Measurements from ENCODE around the gene OCLN.
"Not testable (repeated sequence)": the region's sequence is repeated elsewhere in the genome, so short reads cannot be mapped to it uniquely, and the experiment has no call there.

The OCLN gene

GRCh38 chr5:69492391-69492922 lies at the start of gene OCLN:
TSS of gene OCLN (plus strand) at chr5:69492790. CDS start at chr5:69504245, 11,455 bp downstream.
- peak; percentile 59 for DNase-seq

GRCh38 chr5:69444127-69444754 lies 48.3 kb upstream of the OCLN start:
- DNase-seq, result no peak

GRCh38 chr5:69449511-69449910 lies 43.1 kb upstream of the OCLN start:
- no peak for DNase-seq

DNA sequence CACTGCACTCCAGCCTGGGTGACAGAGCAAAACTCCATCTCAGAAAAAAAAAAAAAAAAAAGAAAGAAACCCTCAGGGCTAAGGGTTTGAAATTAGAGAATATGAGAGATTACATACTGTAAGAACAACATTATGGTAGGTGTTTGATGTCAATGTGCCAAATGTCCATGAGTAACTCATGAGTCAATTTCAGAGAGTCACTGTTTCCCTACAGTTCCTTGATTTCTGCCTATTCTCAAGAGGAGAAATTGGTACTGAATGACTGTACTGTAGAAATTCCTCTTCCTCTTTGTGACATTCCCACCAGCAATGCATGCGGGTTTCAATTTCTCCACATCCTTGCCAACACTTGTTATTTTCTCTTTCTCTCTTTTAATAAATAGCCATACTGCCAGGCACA lies 42.5 kb upstream of the OCLN start:
- no peak for DNase-seq

GRCh38 chr5:69450527-69450926 lies 42.1 kb upstream of the OCLN start:
- not testable (repeated sequence) for DNase-seq

- no peak for DNase-seq
These were observed 40.5 kb upstream of the OCLN start for GRCh38 chr5:69451941-69452647.

- not testable (repeated sequence) for DNase-seq
These were observed 39.1 kb upstream of the OCLN start for GRCh38 chr5:69453487-69453886.

DNA sequence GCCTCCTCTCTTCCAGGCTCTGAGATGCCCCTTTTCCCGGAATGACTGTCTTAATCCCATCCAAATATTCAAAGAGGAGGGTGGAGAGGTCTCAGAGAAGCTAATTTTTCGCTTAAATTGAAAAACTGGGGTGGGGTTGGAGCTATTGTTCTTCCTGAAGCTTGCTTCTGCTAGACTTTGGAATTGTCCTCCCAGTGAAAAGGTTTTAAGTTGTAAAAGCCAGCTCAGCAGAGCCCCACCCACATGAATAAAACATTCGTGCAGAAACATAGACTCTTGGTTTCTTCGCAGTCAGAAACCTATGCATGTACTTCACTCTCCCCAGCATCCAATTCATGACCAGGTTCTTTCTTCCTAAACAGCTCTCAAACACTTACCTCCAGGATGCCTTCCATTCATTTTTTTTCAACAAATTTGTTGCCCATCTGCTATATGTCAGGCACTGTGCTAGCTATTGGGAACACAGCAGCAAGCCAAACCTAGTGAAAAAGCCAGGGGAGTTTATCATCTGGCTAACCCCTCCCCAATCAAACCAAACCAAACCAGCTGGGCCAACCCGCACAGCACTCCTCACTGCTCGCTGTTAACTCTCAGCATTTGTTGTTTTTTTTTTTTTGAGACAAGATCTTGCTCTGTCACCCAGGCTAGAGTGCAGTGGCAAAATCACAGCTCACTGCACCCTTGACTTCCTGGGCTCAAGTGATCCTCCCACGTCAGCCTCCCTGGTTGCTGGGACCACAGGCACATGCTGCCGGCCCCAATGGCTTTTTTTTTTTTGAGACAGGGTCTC lies 37.9 kb upstream of the OCLN start:
- DNase-seq, result no peak

DNA sequence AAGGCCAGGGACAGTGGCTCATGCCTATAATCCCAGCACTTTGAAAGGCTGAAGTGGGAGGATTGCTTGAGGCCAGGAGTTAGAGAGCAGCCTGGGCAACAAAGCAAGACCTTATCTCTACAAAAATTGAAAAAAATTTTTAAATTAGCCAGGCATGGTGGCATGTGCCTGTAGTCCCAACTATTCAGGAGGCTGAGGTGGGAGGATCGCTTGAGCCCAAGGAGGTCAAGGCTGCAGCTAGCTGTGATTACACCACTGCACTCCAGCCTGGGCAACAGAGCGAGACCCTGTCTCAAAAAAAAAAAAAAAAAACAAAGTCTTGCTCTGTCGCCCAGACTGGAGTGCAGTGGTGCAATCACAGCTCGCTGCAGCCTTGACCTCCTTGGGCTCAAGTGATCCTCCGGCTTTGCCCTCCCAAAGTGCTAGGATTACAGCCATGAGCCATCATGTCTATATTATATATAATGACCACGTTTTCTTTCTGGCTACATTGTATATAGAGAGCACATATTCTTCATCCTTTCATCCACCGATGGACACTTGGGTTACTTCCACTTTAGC lies 37.1 kb upstream of the OCLN start:
- DNase-seq, result not testable (repeated sequence)

GRCh38 chr5:69462170-69462569 lies 30.4 kb upstream of the OCLN start:
- DNase-seq, result no peak

- DNase-seq, result not testable (repeated sequence)
These were observed 26.2 kb upstream of the OCLN start for GRCh38 chr5:69466375-69466774.

DNA sequence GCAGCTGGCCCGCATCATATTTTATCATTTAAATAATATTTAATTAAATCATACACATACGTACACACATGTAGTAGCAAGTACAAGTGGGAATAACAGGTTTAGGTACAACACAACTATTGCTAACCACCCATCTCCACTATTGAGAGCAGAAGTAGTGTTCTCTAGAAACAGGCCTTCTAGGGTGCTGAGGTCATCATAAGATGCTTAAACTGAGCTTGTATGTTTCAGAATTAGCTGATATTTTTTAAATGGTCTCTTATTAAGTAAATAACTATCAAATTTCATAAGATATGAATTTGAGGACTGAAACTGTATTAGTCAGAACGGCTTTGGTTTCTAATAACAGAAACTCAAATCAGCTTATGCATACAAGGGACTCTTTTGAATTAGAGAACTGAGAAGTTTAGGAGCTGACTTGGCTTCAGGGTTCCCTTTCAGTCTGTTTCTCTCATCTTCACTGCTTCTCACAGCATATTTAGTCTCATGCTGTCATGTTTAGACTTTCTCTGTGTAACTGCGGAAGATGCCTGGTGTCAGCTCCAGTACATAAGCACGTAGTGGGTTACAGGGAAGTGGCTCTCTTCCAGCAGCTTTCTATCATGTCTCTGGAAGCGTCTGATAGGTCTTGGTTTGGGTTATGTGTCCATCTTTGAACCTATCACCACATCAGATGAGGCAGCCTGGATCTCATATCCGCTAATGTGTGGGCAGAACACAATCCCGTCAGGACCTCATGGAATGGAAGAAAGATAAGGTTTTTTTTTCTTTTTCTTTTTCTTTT lies 25.0 kb upstream of the OCLN start:
- DNase-seq, result no peak

GRCh38 chr5:69468631-69469030 lies 24.0 kb upstream of the OCLN start:
- DNase-seq, result no peak

GRCh38 chr5:69471516-69471915 lies 21.1 kb upstream of the OCLN start:
- DNase-seq, result not testable (repeated sequence)

DNA sequence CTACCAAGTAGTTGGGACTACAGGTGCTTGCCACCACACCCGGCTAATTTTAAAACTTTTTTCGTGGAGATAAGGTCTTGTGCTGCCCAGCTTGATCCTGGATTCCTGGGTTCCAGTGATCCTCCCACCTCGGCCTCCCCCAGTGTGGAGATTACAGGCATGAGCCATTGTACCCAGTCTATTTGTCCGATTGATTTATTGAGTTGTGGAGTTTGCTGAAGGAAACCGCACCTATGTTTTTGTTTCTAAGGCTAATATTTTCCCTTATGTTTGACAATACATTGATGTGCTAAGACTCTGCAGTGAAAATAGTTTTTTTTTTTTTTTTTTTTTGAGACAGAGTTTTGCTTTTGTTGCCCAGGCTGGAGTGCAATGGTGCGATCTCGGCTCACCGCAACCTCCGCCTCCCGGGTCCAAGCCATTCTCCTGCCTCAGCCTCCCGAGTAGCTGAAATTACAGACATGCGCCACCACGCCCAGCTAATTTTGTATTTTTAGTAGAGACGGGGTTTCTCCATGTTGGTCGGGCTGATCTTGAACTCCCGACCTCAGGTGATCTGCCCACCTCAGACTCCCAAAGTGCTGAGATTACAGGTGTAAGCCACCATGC lies 20.0 kb upstream of the OCLN start:
- DNase-seq, result not testable (repeated sequence)

DNA sequence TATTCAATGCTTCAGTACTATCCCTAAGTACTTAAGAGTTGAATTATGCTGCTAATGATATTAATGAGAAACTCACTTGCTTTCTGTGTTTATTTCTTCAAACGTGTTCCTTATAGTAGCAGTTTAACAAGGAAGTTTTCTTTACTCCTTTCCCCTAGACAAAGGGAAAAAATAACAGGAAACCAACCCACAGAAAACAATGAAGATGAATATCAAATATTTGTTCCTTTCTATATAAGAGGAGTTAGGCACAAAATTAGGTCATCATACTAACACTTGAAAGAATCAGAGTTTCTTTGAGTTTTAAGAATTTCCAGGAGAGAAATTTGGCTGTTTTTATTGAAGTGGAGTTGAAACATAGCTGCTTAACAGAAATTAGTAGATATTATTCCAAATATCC lies 15.4 kb upstream of the OCLN start:
- DNase-seq, result no peak

GRCh38 chr5:69478296-69478695 lies 14.3 kb upstream of the OCLN start:
- DNase-seq, result not testable (repeated sequence)

- no peak for DNase-seq
These were observed 7.7 kb upstream of the OCLN start for GRCh38 chr5:69484891-69485290.

GRCh38 chr5:69485471-69485870 lies 7.1 kb upstream of the OCLN start:
- DNase-seq, result no peak

- DNase-seq, result no peak
These were observed 3.3 kb upstream of the OCLN start for GRCh38 chr5:69489246-69489645.

DNA sequence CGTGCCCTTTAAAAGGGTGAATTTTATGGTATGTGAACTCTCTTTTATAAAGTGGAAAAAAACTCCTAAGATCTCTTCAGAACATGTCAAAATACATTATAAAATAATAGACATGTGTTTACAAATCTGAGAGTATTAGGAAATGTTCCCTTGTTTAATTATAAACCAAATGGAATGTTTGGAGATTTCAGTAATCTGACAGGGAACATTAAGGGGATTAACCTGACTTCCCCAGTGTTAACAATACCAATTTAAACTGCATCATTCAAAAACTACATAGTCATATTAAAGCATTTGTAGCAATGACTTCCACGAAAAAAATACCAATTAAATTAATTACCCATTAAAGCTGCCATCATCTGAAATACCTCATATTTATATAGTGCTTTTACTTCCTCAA lies 1.6 kb upstream of the OCLN start:
- no peak for DNase-seq

- DNase-seq, result no peak
These were observed 676 bp upstream of the OCLN start for GRCh38 chr5:69491838-69492390.
